Esophagus squamous epithelium (tissue), 4 donors: ENCODE data around the gene CELF2.

ENCODE experiments used
- CTCF ChIP-seq, 6 experiments: fragments of 450-650 bp in 4 of 6; fragments of 200-600 bp in 2 of 6; sonication (generic) in 2 of 6; IDR thresholded peaks; one replicate each; pipeline ENCODE4 v1.5.1; 2016 to 2019; ENCODE audit warnings: antibody characterized with exemption in 6 of 6, mild to moderate bottlenecking in 4 of 6, moderate library complexity in 4 of 6
- POLR2A ChIP-seq, 4 donors: fragments of 450-650 bp; IDR thresholded peaks; one replicate each; pipeline ENCODE4 v1.6.1; 2017; ENCODE audit warnings: antibody characterized with exemption in 4 of 4, mild to moderate bottlenecking in 4 of 4, moderate library complexity in 3 of 4

- TF ChIP-seq CTCF (IDR thresholded peaks at IDR 0.05) = no peak
- TF ChIP-seq POLR2A (IDR thresholded peaks at IDR 0.05) = no peak
Observed at GRCh38 chr10:11330383-11331045, 312.8 kb downstream of the CELF2 start.
